Psoas muscle (tissue), 8 donors: Measurements from ENCODE around the gene CHCHD3. TPM values are rescaled to one million over a fixed set of nuclear protein-coding genes. Genes with fewer than 3 reads are reported as not detected.

Source experiments
- ATAC-seq, 4 donors: fragments of 200-7000 bp; cut with Tn5 transposase; one replicate each; pipeline ENCODE4 v1.9.1; 2020; ENCODE audit warnings: moderate library complexity in 3 of 4, mild to moderate bottlenecking in 2 of 4
- DNase-seq, 2 donors: peaks; one replicate each; pipeline ENCODE4 v3.0.0-alpha.2; 2020
- H3K27ac ChIP-seq: fragments of 200-600 bp; one replicate; pipeline ENCODE4 v1.8.0; 2022
- H3K27me3 ChIP-seq, 3 donors: fragments of 200-600 bp in 1 of 3; one replicate each; pipeline versions ENCODE4 v1.6.1 to v1.8.0; 2013 to 2022; ENCODE audit warnings: low read length in 2 of 3, mild to moderate bottlenecking in 2 of 3, moderate library complexity in 1 of 3; ENCODE audit not compliant: insufficient read depth in 3 of 3
- H3K36me3 ChIP-seq, 2 donors: fragments of 200-600 bp in 1 of 2; one replicate each; pipeline versions ENCODE4 v1.6.1 to v1.8.0; 2013 to 2022; ENCODE audit warnings: low read depth in 1 of 2, mild to moderate bottlenecking in 1 of 2, moderate library complexity in 1 of 2; ENCODE audit not compliant: insufficient read depth in 1 of 2
- H3K4me1 ChIP-seq: fragments of 200-600 bp; one replicate; pipeline ENCODE4 v1.8.0; 2022
- H3K4me3 ChIP-seq: fragments of 200-600 bp; one replicate; pipeline ENCODE4 v1.8.0; 2022; ENCODE audit warnings: mild to moderate bottlenecking
- H3K9me3 ChIP-seq: fragments of 200-600 bp; one replicate; pipeline ENCODE4 v1.8.0; 2022
- CTCF ChIP-seq: fragments of 200-600 bp; IDR thresholded peaks from one replicate; pipeline ENCODE4 v1.8.0; 2022; ENCODE audit warnings: antibody characterized with exemption
- WGBS, 3 donors: extraction: QIAGEN DNeasy Blood & Tissue Kit; methylation state at CpG; one replicate each; pipeline versions ENCODE4 v1.1.6 to v1.1.7; 2013; 5-methylcytosine and 5-hydroxymethylcytosine counted together
- intact Hi-C, 2 donors: fragments of 100-400 bp; cut with DNase I; formaldehyde crosslinking; loops; one replicate each; pipeline versions ENCODE4 v1.11.0 to v1.14.2; 2022
- polyA plus RNA-seq, 3 donors: library from polyadenylated mRNA; stranded (reverse); fragments of 200-250 nt; gene quantifications; one replicate each; pipeline ENCODE4 v1.2.3, GENCODE V29; 2013
- total RNA-seq, 4 donors: library from RNA; stranded (reverse); fragmentation: NEBNext Ultra II Directional in 2 of 4; extraction: Animal tissue kit (Norgen Biotek cat#: 25700) in 2 of 4; gene quantifications; one replicate each; pipeline versions ENCODE4 v1.2.1 to v1.2.4, GENCODE V29; 2021 to 2023
- donor health status: healthy with polysubstance abuse.
- donor health status: DM: no; HTN: no; CAD: no; lungs with moderate emphysema.
- donor health status: Bipolar disorder and iron deficiency.
- donor health status: healthy.
- donor health status: DM: yes; HTN: yes; CAD: no.
- donor health status: DM: no; HTN: no; CAD: no.
- donor health status: DM: no; HTN: no; CAD: no.
- donor health status: DM: yes; HTN: yes; CAD: no.

CHCHD3 gene
- total and polyA plus RNA-seq, 7 donors: 129 to 206 (median 184) TPM

- DNase-seq: no peak
- Histone ChIP-seq H3K27me3 (no peaks in the 10 kb centered on the region), H3K4me1 (peaks cover 3% of the 10 kb centered on the region), H3K36me3 (no peaks in the 10 kb centered on the region), H3K4me3 (no peak overlapping the region), H3K27ac (no peak overlapping the region), H3K9me3 (no peaks in the 10 kb centered on the region)
- no peak for TF ChIP-seq CTCF
- 94 to 97% (median 94%) methylated on average over 3 of the region's 3 CpGs for WGBS, 3 donors
- intact Hi-C loops: no loop called here
- no peak for ATAC-seq
These were observed 346.4 kb downstream of the CHCHD3 start for GRCh38 chr7:132735476-132735875.

Other genes with a start within 250 kb of the CHCHD3 start
- gene EXOC4, start 171.0 kb upstream of the CHCHD3 start, total RNA-seq: 10 to 100 TPM; 28.0 to 63.0 (median 42.8) TPM
- gene EXOC4, start 171.0 kb upstream of the CHCHD3 start, polyA plus RNA-seq: 10 to 100 TPM in 2 of 3 donors, 1 to 10 TPM in 1; 7.6 to 29.1 (median 15.4) TPM